HEK293T (cell line): ENCODE results near the gene GZMM.

Source experiments
- ARNT ChIP-seq: fragments of 450-650 bp; IDR thresholded peaks from 2 replicates; pipeline ENCODE4 v1.6.1; 2017; ENCODE audit warnings: mild to moderate bottlenecking
- ELF4 ChIP-seq: fragments of 450-650 bp; IDR thresholded peaks from 2 replicates; pipeline ENCODE4 v1.6.1; 2017; ENCODE audit warnings: antibody characterized with exemption
- FOXK2 ChIP-seq: fragments of 450-650 bp; IDR thresholded peaks from 2 replicates; pipeline ENCODE4 v1.6.1; 2016; ENCODE audit warnings: mild to moderate bottlenecking
- FOXM1 ChIP-seq: fragments of 450-650 bp; IDR thresholded peaks from 2 replicates; pipeline ENCODE4 v1.6.1; 2017; ENCODE audit warnings: mild to moderate bottlenecking, borderline replicate concordance
- HDGF ChIP-seq: fragments of 450-650 bp; IDR thresholded peaks from 2 replicates; pipeline ENCODE4 v1.6.1; 2017; ENCODE audit warnings: antibody characterized with exemption, borderline replicate concordance
- L3MBTL2 ChIP-seq: fragments of 450-650 bp; conservative IDR thresholded peaks from 2 replicates; pipeline ENCODE4 v1.6.1; 2016; ENCODE audit warnings: mild to moderate bottlenecking
- LEF1 ChIP-seq: fragments of 450-650 bp; IDR thresholded peaks from 2 replicates; pipeline ENCODE4 v1.6.1; 2017; ENCODE audit warnings: mild to moderate bottlenecking, borderline replicate concordance
- NFRKB ChIP-seq: fragments of 450-650 bp; IDR thresholded peaks from 2 replicates; pipeline ENCODE4 v1.6.1; 2016; ENCODE audit warnings: mild to moderate bottlenecking, moderate library complexity
- SP1 ChIP-seq: fragments of 450-650 bp; IDR thresholded peaks from 2 replicates; pipeline ENCODE4 v1.6.1; 2017
- SUZ12 ChIP-seq: fragments of 450-650 bp; IDR thresholded peaks from 2 replicates; pipeline ENCODE4 v1.6.1; 2016; ENCODE audit warnings: mild to moderate bottlenecking
- TARDBP ChIP-seq: fragments of 450-650 bp; IDR thresholded peaks from 2 replicates; pipeline ENCODE4 v1.6.1; 2016
- ZNF384 ChIP-seq: fragments of 450-650 bp; IDR thresholded peaks from 2 replicates; pipeline ENCODE4 v1.6.1; 2016

DNA sequence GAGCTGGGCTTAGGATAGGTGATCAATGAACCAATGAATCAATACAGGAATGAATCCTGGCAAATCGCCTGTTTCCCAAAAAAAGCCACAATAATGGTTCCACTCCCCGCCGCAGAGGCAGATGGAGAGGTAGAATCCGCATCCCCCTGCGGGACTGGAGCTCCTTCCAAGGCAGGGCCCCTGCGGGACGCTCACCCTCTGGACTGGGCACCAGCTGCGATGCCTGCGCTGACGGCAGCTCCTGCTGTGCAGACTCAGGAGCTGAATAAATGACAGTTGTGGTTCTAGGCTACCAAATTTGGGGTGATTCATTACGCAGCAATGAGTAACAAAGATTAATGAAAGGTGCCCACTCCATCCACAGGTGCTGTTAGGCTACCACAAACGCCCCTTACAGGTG is 21.1 kb upstream of the GZMM start:
- TF ChIP-seq LEF1 (no peak), NFRKB (no peak), TARDBP (no peak), FOXK2 (no peak), FOXM1 (no peak), HDGF (no peak), ELF4 (no peak), SP1 (no peak), L3MBTL2 (no peak), ZNF384 (no peak), ARNT (no peak), SUZ12 (no peak)
